Thyroid gland (tissue), 4 donors: ENCODE measurements around the gene SLC35F2.

Experiments used
- CTCF ChIP-seq, 6 experiments: fragments of 200-600 bp in 3 of 6; fragments of 450-650 bp in 3 of 6; sonication (generic) in 3 of 6; IDR thresholded peaks; one replicate each; pipeline ENCODE4 v1.5.1; 2016 to 2019; ENCODE audit warnings: antibody characterized with exemption in 6 of 6, mild to moderate bottlenecking in 2 of 6, inconsistent platforms in 1 of 6, moderate library complexity in 1 of 6
- POLR2A ChIP-seq, 2 donors: fragments of 450-650 bp; IDR thresholded peaks; one replicate each; pipeline ENCODE4 v1.6.1; 2017; ENCODE audit warnings: antibody characterized with exemption in 2 of 2, mild to moderate bottlenecking in 2 of 2, moderate library complexity in 1 of 2

DNA sequence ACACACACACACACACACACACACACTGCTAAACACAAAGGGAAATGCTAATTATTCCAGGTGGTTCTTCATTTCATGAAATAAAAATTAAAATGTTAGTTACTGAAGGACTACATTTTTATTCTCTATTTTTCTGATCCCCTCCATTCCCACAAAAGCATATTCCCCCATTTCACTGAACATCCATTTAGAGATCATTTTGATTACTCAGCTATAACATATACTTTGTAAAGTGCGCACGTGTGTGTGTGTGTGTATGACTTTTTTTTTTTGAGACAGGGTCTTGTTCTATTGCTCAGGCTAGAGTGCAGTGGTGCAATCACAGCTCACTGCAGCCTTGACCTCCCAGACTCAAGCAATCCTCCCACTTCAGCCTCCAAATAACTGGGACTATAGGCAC lies 42.6 kb downstream of the SLC35F2 start:
- no peak for TF ChIP-seq CTCF (IDR thresholded peaks at IDR 0.05)
- TF ChIP-seq POLR2A (IDR thresholded peaks at IDR 0.05), result no peak
